ENCODE results near the gene TRIOBP. TPM values are rescaled to one million over a fixed set of nuclear protein-coding genes. Genes with fewer than 3 reads are reported as not detected.

Gene TRIOBP, protein sequence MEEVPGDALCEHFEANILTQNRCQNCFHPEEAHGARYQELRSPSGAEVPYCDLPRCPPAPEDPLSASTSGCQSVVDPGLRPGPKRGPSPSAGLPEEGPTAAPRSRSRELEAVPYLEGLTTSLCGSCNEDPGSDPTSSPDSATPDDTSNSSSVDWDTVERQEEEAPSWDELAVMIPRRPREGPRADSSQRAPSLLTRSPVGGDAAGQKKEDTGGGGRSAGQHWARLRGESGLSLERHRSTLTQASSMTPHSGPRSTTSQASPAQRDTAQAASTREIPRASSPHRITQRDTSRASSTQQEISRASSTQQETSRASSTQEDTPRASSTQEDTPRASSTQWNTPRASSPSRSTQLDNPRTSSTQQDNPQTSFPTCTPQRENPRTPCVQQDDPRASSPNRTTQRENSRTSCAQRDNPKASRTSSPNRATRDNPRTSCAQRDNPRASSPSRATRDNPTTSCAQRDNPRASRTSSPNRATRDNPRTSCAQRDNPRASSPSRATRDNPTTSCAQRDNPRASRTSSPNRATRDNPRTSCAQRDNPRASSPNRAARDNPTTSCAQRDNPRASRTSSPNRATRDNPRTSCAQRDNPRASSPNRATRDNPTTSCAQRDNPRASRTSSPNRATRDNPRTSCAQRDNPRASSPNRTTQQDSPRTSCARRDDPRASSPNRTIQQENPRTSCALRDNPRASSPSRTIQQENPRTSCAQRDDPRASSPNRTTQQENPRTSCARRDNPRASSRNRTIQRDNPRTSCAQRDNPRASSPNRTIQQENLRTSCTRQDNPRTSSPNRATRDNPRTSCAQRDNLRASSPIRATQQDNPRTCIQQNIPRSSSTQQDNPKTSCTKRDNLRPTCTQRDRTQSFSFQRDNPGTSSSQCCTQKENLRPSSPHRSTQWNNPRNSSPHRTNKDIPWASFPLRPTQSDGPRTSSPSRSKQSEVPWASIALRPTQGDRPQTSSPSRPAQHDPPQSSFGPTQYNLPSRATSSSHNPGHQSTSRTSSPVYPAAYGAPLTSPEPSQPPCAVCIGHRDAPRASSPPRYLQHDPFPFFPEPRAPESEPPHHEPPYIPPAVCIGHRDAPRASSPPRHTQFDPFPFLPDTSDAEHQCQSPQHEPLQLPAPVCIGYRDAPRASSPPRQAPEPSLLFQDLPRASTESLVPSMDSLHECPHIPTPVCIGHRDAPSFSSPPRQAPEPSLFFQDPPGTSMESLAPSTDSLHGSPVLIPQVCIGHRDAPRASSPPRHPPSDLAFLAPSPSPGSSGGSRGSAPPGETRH (N-terminal part only)
- 10 to 100 TPM; 74.3 to 92.5 (median 91.6) TPM for total RNA-seq (2021; fragmentation: NEBNext Ultra II Directional; extraction: Animal tissue kit (Norgen Biotek cat#: 25700))
- long read RNA-seq, transcript TRIOBP-203 (14 exons, 2,324 nt) = major isoform, 7 of 38 reads
- long read RNA-seq, partial matches to known transcripts = 18 of 38 reads
- long read RNA-seq, other reads (novel, unspliced or antisense) = 12 of 38 reads

DNA sequence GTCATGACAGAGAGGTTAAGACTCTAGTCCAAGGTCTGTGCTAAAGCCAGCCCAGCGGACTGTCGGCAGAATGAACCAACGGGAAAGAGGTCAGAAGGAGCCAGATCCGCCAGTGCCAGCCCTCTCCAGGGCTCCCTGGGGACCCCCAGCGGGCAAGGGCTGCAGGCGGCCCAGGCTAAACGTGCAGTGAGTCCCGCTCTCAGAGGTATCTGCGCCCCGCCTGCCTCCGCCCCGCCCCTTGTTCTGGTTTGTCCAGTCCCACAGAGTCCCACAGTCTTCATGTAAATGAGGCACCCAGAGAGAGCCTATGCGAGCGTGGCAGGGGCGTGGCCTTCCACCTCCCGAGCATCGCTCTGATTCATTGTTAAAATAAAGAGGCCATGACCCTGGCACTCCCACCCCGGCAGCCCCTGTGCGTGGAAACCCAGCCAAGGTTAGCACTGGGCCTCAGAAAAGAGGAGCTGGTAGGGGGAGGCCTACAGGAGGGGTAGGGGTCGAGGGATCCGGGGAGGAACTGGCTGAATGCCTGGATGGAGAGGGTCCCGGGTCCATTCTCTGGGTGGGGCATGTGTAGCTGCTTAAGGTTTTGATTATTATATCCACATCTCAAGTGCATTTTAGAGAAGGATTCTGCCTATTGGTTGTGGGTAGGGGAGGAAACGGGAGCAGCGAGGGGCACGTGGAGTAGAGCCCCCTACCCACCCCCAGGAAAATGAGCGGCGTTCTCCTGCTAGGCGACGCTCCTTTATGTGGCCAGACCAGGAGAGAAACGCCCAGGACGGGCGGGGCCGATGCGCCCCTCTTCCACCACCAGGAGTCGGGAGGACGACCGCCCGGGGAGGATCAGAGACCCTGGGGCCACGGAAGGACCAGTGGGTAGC lies at the start of gene TRIOBP:
Gene TRIOBP, plus strand, starts transcription at position 392 of the 881 bp plus-strand sequence. CDS start 4,318 bp downstream, outside the sequence.
- peaks cover 16% of the 10 kb centered on the region for H3K4me1 Mint-ChIP-seq (ENCODE audit: low read depth)
- H3K36me3 Mint-ChIP-seq (ENCODE audit: low read depth) = peaks cover 9% of the 10 kb centered on the region
- H3K27ac Mint-ChIP-seq = peak within 1 kb of the TSS; percentile 75
- H3K9me3 Mint-ChIP-seq = no peaks in the 10 kb centered on the region
- peak; percentile 67 for TF ChIP-seq CTCF (IDR thresholded peaks at IDR 0.05)
- H3K4me3 Mint-ChIP-seq = peak within 1 kb of the TSS; percentile 75
- peak; percentile 94 for DNase-seq
- peaks cover 3% of the 10 kb centered on the region for H3K27me3 Mint-ChIP-seq (ENCODE audit: insufficient read depth)

- Mint-ChIP-seq H3K36me3 (ENCODE audit: low read depth) (peaks cover 7% of the 10 kb centered on the region; the same call in 1 of the 2 replicates), H3K27ac (no peak overlapping the region), H3K4me3 (no peak overlapping the region), H3K27me3 (ENCODE audit: insufficient read depth) (peaks cover 4% of the 10 kb centered on the region; the same call in 1 of the 2 replicates), H3K4me1 (ENCODE audit: low read depth) (peaks cover 8% of the 10 kb centered on the region), H3K9me3 (no peaks in the 10 kb centered on the region)
- DNase-seq = no peak
- TF ChIP-seq CTCF (IDR thresholded peaks at IDR 0.05) = no peak
These were observed 49.5 kb upstream of the TRIOBP start for GRCh38 chr22:37647317-37647716.

GRCh38 chr22:37647928-37648327 lies 48.9 kb upstream of the TRIOBP start:
- TF ChIP-seq CTCF (IDR thresholded peaks at IDR 0.05) = no peak
- H3K4me3 Mint-ChIP-seq = no peak overlapping the region
- DNase-seq = no peak
- H3K27ac Mint-ChIP-seq = no peak overlapping the region
- no peaks in the 10 kb centered on the region for H3K9me3 Mint-ChIP-seq
- H3K4me1 Mint-ChIP-seq (ENCODE audit: low read depth) = peaks cover 8% of the 10 kb centered on the region
- peaks cover 7% of the 10 kb centered on the region; the same call in 1 of the 2 replicates for H3K36me3 Mint-ChIP-seq (ENCODE audit: low read depth)
- peaks cover 4% of the 10 kb centered on the region; the same call in 1 of the 2 replicates for H3K27me3 Mint-ChIP-seq (ENCODE audit: insufficient read depth)

GRCh38 chr22:37650463-37651136 lies 46.2 kb upstream of the TRIOBP start:
- Mint-ChIP-seq H3K27me3 (ENCODE audit: insufficient read depth) (peaks cover 2% of the 10 kb centered on the region; the same call in 1 of the 2 replicates), H3K9me3 (no peaks in the 10 kb centered on the region), H3K36me3 (ENCODE audit: low read depth) (no peaks in the 10 kb centered on the region), H3K4me3 (no peak overlapping the region), H3K4me1 (ENCODE audit: low read depth) (no peaks in the 10 kb centered on the region), H3K27ac (no peak overlapping the region)
- no peak for TF ChIP-seq CTCF (IDR thresholded peaks at IDR 0.05)
- DNase-seq = no peak
